Measurements from ENCODE around the gene FGFRL1.
"Not testable (repeated sequence)": the region's sequence is repeated elsewhere in the genome, so short reads cannot be mapped to it uniquely, and the experiment has no call there.

The FGFRL1 gene

DNA sequence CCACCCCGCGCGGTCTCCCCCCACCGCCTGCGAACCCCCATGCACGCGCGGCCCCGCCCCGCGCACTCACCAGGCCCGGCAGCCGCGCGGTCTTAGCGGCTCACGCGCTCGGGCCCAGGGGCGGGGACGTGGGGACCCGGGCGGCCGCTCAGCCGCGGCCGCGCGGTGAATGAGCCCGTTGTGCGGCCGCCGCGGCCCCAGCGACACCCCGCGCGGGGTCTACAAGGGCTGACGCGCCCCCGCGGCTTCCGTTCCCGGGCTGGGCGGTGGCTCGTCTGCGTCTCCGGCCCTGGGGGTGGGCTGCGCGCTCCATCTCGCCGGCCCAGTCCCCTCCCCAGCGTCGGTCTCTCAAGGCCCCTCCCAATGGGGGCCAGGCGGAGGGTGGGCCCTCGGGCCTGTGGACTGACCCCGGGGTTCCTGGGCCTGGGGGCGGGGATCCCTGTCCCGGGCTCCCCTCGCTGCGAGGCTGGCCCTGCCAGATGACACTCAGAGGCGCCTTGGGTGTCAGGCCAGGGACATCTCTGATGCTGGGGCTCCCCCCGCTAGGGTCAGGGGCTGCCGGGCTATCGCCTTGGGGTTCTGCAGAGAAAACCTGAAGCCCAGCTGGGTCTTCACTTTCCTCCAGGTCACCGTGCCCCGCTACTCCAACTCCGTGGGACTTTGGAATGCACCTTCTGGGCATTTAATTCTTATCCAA, 13.9 kb upstream of the FGFRL1 start:
- Histone ChIP-seq H3K4me3 (ENCODE audit: low read depth, low read length) (peak overlapping the region; percentile 50), H3K27me3 (ENCODE audit: control insufficient read depth, insufficient read depth, low read length) (peaks cover 67% of the 10 kb centered on the region)

GRCh38 chr4:998096-998691, 13.2 kb upstream of the FGFRL1 start:
- no peaks in the 10 kb centered on the region for H3K36me3 ChIP-seq (ENCODE audit: control insufficient read depth, insufficient read depth, low read length)
- H3K27ac ChIP-seq (ENCODE audit: low read depth, low read length) = no peak overlapping the region
- peaks cover 73% of the 10 kb centered on the region for H3K27me3 ChIP-seq (ENCODE audit: control insufficient read depth, insufficient read depth, low read length)
- H3K9ac ChIP-seq (ENCODE audit: low read depth, low read length) = no peak overlapping the region
- no peak overlapping the region; the same call in 1 of the 2 replicates for H3K4me3 ChIP-seq (ENCODE audit: low read depth, low read length)
- H3K9me3 ChIP-seq (ENCODE audit: control insufficient read depth, insufficient read depth, low read length) = no peaks in the 10 kb centered on the region
- H3K4me1 ChIP-seq (ENCODE audit: control insufficient read depth, insufficient read depth, low read length) = no peaks in the 10 kb centered on the region

More for the DNA sequence above, 13.9 kb upstream of the FGFRL1 start:
- H3K9me3 ChIP-seq (ENCODE audit: control insufficient read depth, insufficient read depth, low read length) = no peaks in the 10 kb centered on the region
- H3K9ac ChIP-seq (ENCODE audit: low read depth, low read length) = no peak overlapping the region
- H3K4me1 ChIP-seq (ENCODE audit: control insufficient read depth, insufficient read depth, low read length) = no peaks in the 10 kb centered on the region
- H3K36me3 ChIP-seq (ENCODE audit: control insufficient read depth, insufficient read depth, low read length) = no peaks in the 10 kb centered on the region
- H3K27ac ChIP-seq (ENCODE audit: low read depth, low read length) = no peak overlapping the region

- not testable (repeated sequence) for H3K9me3 ChIP-seq (ENCODE audit: control insufficient read depth, insufficient read depth, low read length)
Observed at GRCh38 chr4:999240-999863, 12.1 kb upstream of the FGFRL1 start.

GRCh38 chr4:999882-1000425, 11.5 kb upstream of the FGFRL1 start:
- Histone ChIP-seq H3K36me3 (ENCODE audit: control insufficient read depth, insufficient read depth, low read length) (no peaks in the 10 kb centered on the region), H3K4me3 (ENCODE audit: low read depth, low read length) (no peak overlapping the region), H3K27ac (ENCODE audit: low read depth, low read length) (no peak overlapping the region), H3K27me3 (ENCODE audit: control insufficient read depth, insufficient read depth, low read length) (peaks cover 90% of the 10 kb centered on the region), H3K9ac (ENCODE audit: low read depth, low read length) (no peak overlapping the region), H3K9me3 (ENCODE audit: control insufficient read depth, insufficient read depth, low read length) (no peaks in the 10 kb centered on the region), H3K4me1 (ENCODE audit: control insufficient read depth, insufficient read depth, low read length) (no peaks in the 10 kb centered on the region)

More at GRCh38 chr4:999240-999863, 12.1 kb upstream of the FGFRL1 start:
- not testable (repeated sequence) for H3K4me1 ChIP-seq (ENCODE audit: control insufficient read depth, insufficient read depth, low read length); H3K9ac ChIP-seq (ENCODE audit: low read depth, low read length); H3K27ac ChIP-seq (ENCODE audit: low read depth, low read length); H3K36me3 ChIP-seq (ENCODE audit: control insufficient read depth, insufficient read depth, low read length); H3K4me3 ChIP-seq (ENCODE audit: low read depth, low read length)
- peaks cover 84% of the 10 kb centered on the region for H3K27me3 ChIP-seq (ENCODE audit: control insufficient read depth, insufficient read depth, low read length)

DNA sequence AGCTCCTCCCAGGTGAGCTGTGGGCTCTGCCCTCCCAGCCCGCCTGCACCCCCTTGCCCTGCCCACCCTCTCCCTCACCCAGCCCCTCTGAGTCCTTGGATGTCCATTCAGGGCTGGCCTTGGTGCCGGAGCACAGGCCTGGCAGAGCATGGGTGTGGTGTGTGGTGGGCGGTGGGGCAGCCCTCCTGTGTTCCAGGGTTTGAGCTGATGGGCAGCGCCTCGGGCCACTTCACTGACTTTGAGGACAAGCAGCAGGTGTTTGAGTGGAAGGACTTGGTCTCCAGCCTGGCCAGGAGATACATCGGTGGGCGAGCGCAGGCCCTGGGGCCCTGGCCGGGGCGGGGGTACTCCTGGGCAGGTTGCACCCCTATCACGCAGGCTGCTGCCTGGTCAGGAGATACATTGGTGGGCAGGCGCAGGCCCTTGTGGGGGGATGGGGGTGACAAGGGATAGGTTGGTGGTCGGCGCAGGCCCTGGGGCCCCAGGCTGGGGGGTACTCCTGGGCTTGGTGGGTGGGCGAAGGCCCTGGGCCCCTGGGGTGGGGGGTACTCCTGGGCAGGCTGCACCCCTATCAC, 10.7 kb upstream of the FGFRL1 start:
- Histone ChIP-seq H3K36me3 (ENCODE audit: control insufficient read depth, insufficient read depth, low read length) (no peaks in the 10 kb centered on the region), H3K4me1 (ENCODE audit: control insufficient read depth, insufficient read depth, low read length) (no peaks in the 10 kb centered on the region), H3K4me3 (ENCODE audit: low read depth, low read length) (no peak overlapping the region), H3K9me3 (ENCODE audit: control insufficient read depth, insufficient read depth, low read length) (no peaks in the 10 kb centered on the region), H3K27me3 (ENCODE audit: control insufficient read depth, insufficient read depth, low read length) (peaks cover 94% of the 10 kb centered on the region), H3K27ac (ENCODE audit: low read depth, low read length) (no peak overlapping the region), H3K9ac (ENCODE audit: low read depth, low read length) (no peak overlapping the region)

- Histone ChIP-seq H3K27ac (ENCODE audit: low read depth, low read length) (no peak overlapping the region), H3K27me3 (ENCODE audit: control insufficient read depth, insufficient read depth, low read length) (peaks cover 92% of the 10 kb centered on the region), H3K4me3 (ENCODE audit: low read depth, low read length) (peak overlapping the region; percentile 55), H3K9ac (ENCODE audit: low read depth, low read length) (no peak overlapping the region), H3K36me3 (ENCODE audit: control insufficient read depth, insufficient read depth, low read length) (no peaks in the 10 kb centered on the region), H3K9me3 (ENCODE audit: control insufficient read depth, insufficient read depth, low read length) (no peaks in the 10 kb centered on the region), H3K4me1 (ENCODE audit: control insufficient read depth, insufficient read depth, low read length) (no peaks in the 10 kb centered on the region)
Observed at GRCh38 chr4:1001561-1002130, 9.8 kb upstream of the FGFRL1 start.

- H3K36me3 ChIP-seq (ENCODE audit: control insufficient read depth, insufficient read depth, low read length) = no peaks in the 10 kb centered on the region
- H3K27ac ChIP-seq (ENCODE audit: low read depth, low read length) = no peak overlapping the region
- peaks cover 93% of the 10 kb centered on the region for H3K27me3 ChIP-seq (ENCODE audit: control insufficient read depth, insufficient read depth, low read length)
- no peak overlapping the region for H3K9ac ChIP-seq (ENCODE audit: low read depth, low read length)
- H3K4me3 ChIP-seq (ENCODE audit: low read depth, low read length) = peak overlapping the region; percentile 55
- no peaks in the 10 kb centered on the region for H3K4me1 ChIP-seq (ENCODE audit: control insufficient read depth, insufficient read depth, low read length)
- no peaks in the 10 kb centered on the region for H3K9me3 ChIP-seq (ENCODE audit: control insufficient read depth, insufficient read depth, low read length)
Observed at GRCh38 chr4:1002131-1002630, 9.2 kb upstream of the FGFRL1 start.

- Histone ChIP-seq H3K4me1 (ENCODE audit: control insufficient read depth, insufficient read depth, low read length) (no peaks in the 10 kb centered on the region), H3K4me3 (ENCODE audit: low read depth, low read length) (peak overlapping the region; percentile 55), H3K27me3 (ENCODE audit: control insufficient read depth, insufficient read depth, low read length) (peaks cover 94% of the 10 kb centered on the region)
Observed at GRCh38 chr4:1002631-1003251, 8.7 kb upstream of the FGFRL1 start.

DNA sequence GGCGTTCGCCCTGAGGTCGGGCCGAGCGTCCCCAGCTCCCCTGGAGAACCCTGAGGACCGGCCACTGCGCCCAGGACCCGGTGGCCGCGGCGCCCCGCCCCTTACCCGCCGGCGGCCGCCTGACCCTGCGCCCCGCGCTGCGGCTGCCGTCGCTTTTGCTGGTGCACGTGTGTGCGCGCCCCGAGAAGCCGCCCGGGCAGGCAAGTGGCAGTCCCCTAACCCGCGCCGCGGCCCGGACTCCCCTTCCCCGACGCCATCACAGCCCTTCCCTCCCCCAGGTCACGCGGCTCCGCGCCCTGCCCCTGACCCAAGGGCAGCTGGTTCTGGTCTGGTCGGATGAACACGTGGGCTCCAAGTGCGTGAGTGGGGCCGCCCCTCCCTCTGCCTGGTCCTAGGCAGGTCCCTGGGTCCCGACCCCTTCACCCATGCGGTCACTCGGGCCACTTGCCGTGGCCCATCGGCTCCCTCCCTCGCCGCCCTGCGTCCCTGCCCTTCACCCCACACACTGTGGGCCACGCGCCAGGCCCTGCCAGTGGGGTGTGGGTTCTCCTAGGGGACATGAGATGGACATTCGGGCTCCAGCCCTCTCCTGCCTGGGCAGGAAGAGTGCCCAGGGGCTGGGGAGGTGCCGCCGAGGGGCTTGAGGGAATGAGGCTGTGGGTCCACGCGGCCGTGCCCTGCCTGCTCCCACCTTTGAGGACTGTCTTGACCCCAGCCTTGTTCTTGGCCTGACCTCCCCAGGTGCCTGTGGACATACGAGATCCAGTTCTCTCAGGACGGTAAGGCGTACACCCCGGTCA, 8.0 kb upstream of the FGFRL1 start:
- Histone ChIP-seq H3K4me3 (ENCODE audit: low read depth, low read length) (peak overlapping the region; percentile 40; the same call in 1 of the 2 replicates), H3K27me3 (ENCODE audit: control insufficient read depth, insufficient read depth, low read length) (peaks cover 94% of the 10 kb centered on the region), H3K9ac (ENCODE audit: low read depth, low read length) (no peak overlapping the region)

More at GRCh38 chr4:1002631-1003251, 8.7 kb upstream of the FGFRL1 start:
- Histone ChIP-seq H3K9me3 (ENCODE audit: control insufficient read depth, insufficient read depth, low read length) (no peaks in the 10 kb centered on the region), H3K27ac (ENCODE audit: low read depth, low read length) (no peak overlapping the region), H3K36me3 (ENCODE audit: control insufficient read depth, insufficient read depth, low read length) (no peaks in the 10 kb centered on the region), H3K9ac (ENCODE audit: low read depth, low read length) (no peak overlapping the region)

GRCh38 chr4:1004071-1004418, 7.4 kb upstream of the FGFRL1 start:
- Histone ChIP-seq H3K27ac (ENCODE audit: low read depth, low read length) (no peak overlapping the region), H3K27me3 (ENCODE audit: control insufficient read depth, insufficient read depth, low read length) (peaks cover 95% of the 10 kb centered on the region), H3K36me3 (ENCODE audit: control insufficient read depth, insufficient read depth, low read length) (no peaks in the 10 kb centered on the region), H3K9ac (ENCODE audit: low read depth, low read length) (no peak overlapping the region), H3K9me3 (ENCODE audit: control insufficient read depth, insufficient read depth, low read length) (no peaks in the 10 kb centered on the region), H3K4me1 (ENCODE audit: control insufficient read depth, insufficient read depth, low read length) (0 out of 2 replicates have a peak, but pooled peaks cover 2% of the 10 kb centered on the region), H3K4me3 (ENCODE audit: low read depth, low read length) (no peak overlapping the region)

More for the DNA sequence above, 8.0 kb upstream of the FGFRL1 start:
- no peaks in the 10 kb centered on the region for H3K4me1 ChIP-seq (ENCODE audit: control insufficient read depth, insufficient read depth, low read length)
- H3K9me3 ChIP-seq (ENCODE audit: control insufficient read depth, insufficient read depth, low read length) = no peaks in the 10 kb centered on the region
- H3K36me3 ChIP-seq (ENCODE audit: control insufficient read depth, insufficient read depth, low read length) = no peaks in the 10 kb centered on the region
- H3K27ac ChIP-seq (ENCODE audit: low read depth, low read length) = no peak overlapping the region
